ENCODE measurements around the gene TMEM131. TPM values are rescaled to one million over a fixed set of nuclear protein-coding genes. Genes with fewer than 3 reads are reported as not detected.
"Not testable (repeated sequence)": the region's sequence is repeated elsewhere in the genome, so short reads cannot be mapped to it uniquely, and the experiment has no call there.

TMEM131 gene
- total RNA-seq, 1 donor from 2014 or later: 59.4 TPM

DNA sequence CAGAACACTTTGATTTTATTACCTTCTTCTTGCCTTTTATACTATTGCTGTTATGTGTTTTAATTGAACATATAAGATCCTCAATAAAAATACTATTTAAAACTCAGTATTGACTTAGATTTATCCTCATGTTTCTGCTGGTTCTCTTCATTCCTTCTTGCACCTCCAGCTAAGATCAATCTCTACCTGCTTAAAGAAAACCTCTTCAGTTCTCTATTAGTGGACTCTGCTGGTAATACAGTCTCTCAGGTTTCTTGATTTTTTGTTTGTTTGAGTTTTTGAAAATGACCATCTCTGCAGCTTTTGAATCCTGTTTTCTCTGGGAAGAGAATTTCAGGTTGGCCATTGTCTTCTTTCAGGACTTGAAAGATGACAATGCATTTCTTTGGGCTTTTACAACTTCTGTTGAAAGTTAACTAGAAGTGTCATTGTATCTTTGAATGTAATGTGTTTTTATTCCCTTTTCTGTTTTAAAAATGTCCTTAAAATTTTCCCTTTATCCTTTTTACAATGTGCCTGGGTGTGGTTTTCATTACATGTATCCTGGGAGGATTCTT is 29.8 kb upstream of the TMEM131 start:
- TF ChIP-seq EZH2 (IDR thresholded peaks at IDR 0.05) (no peak), EZH2phosphoT487 (IDR thresholded peaks at IDR 0.05) (no peak)
- TF ChIP-seq, protein P1, sequence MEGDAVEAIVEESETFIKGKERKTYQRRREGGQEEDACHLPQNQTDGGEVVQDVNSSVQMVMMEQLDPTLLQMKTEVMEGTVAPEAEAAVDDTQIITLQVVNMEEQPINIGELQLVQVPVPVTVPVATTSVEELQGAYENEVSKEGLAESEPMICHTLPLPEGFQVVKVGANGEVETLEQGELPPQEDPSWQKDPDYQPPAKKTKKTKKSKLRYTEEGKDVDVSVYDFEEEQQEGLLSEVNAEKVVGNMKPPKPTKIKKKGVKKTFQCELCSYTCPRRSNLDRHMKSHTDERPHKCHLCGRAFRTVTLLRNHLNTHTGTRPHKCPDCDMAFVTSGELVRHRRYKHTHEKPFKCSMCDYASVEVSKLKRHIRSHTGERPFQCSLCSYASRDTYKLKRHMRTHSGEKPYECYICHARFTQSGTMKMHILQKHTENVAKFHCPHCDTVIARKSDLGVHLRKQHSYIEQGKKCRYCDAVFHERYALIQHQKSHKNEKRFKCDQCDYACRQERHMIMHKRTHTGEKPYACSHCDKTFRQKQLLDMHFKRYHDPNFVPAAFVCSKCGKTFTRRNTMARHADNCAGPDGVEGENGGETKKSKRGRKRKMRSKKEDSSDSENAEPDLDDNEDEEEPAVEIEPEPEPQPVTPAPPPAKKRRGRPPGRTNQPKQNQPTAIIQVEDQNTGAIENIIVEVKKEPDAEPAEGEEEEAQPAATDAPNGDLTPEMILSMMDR (IDR thresholded peaks at IDR 0.05): no peak
- no peak for DNase-seq (ENCODE audit: low spot score)
- no peak overlapping the region for H3K4me3 Mint-ChIP-seq
- peaks cover 8% of the 10 kb centered on the region for H3K9me3 Mint-ChIP-seq
- Histone ChIP-seq H3K27me3 (no peaks in the 10 kb centered on the region), H3K4me3 (no peak overlapping the region), H3K4me1 (peaks cover 24% of the 10 kb centered on the region), H3K79me2 (ENCODE audit: low read depth) (no peaks in the 10 kb centered on the region), H3K27ac (no peak overlapping the region), H2AFZ (replicated peaks) (no peak overlapping the region), H3K36me3 (no peaks in the 10 kb centered on the region), H3K9me3 (ENCODE audit: low read depth) (no peaks in the 10 kb centered on the region), H4K20me1 (ENCODE audit: low read depth) (no peaks in the 10 kb centered on the region), H3K9ac (no peak overlapping the region), H3K4me2 (no peak overlapping the region), H3F3A (ENCODE audit: low read depth) (peaks cover 18% of the 10 kb centered on the region)
- H3K27ac Mint-ChIP-seq: no peak overlapping the region
- H3K36me3 Mint-ChIP-seq: peaks cover 2% of the 10 kb centered on the region
- peaks cover 20% of the 10 kb centered on the region for H3K4me1 Mint-ChIP-seq
- H3K27me3 Mint-ChIP-seq (ENCODE audit: insufficient read depth, low read depth): peaks cover 2% of the 10 kb centered on the region

DNA sequence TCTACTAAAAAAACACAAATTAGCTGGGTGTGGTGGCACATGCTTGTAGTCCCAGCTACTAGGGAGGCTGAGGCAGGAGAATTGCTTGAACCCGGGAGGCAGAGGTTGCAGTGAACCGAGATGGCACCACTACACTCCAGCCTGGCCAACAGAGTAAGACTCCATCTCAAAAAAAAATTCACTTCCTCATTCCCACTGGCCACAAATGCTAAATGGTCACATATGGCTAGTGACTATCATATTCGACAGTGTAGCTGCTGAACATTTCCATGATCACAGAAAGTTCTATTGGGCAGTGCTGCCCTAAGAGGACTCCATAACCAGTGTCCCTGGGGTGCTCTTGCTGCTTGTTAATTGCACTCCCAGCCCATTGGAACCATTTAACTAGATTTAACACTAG is 26.3 kb upstream of the TMEM131 start:
- not testable (repeated sequence) for DNase-seq (ENCODE audit: low spot score); H3K9ac ChIP-seq; H4K20me1 ChIP-seq (ENCODE audit: low read depth); H2AFZ ChIP-seq (replicated peaks); H3K36me3 Mint-ChIP-seq; H3K36me3 ChIP-seq; H3K27ac ChIP-seq; H3K4me2 ChIP-seq; H3K4me1 Mint-ChIP-seq; H3K27me3 ChIP-seq; H3K27ac Mint-ChIP-seq; H3K4me3 ChIP-seq; H3K4me3 Mint-ChIP-seq; H3F3A ChIP-seq (ENCODE audit: low read depth); H3K4me1 ChIP-seq; H3K27me3 Mint-ChIP-seq (ENCODE audit: insufficient read depth, low read depth); H3K79me2 ChIP-seq (ENCODE audit: low read depth); H3K9me3 ChIP-seq (ENCODE audit: low read depth)
- peaks cover 11% of the 10 kb centered on the region for H3K9me3 Mint-ChIP-seq

DNA sequence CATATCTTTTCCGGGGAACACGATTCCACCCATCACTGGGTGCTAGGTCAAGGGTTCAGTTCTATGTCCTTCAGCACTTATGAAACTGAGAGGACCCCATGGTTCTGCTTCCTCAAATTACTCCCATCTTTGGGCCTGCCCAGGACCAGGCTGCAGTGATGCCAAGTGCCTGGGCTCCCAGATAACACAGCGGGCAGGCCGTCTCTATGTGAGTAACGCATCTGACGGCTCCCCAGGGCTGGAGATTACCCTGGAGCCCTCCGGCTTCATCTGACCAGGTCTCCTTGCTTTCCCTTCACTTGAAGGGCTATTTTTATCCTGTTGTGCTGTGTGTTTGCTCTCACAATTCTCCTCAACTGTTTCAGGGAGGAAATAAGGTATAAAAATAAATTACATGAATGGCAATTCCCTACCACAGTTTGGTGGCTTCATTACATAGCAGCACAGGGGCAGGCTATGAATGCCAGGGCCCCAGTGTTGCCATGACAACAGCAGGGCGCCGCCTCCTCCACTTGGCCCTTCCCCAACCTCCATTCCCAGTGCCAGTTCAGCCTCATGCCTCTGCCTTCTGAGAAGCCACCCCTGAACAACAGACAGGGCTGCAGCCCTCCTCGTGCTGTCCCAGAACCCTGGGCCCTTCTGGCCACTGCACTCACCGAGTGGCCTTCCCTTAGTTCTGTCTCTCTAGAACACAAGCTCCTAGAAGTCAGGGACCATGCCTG is 25.4 kb upstream of the TMEM131 start:
- Histone ChIP-seq H3K9ac (no peak overlapping the region), H3K4me2 (no peak overlapping the region), H3K27ac (no peak overlapping the region), H2AFZ (replicated peaks) (peak overlapping the region; percentile 26), H3K79me2 (ENCODE audit: low read depth) (no peaks in the 10 kb centered on the region), H3K9me3 (ENCODE audit: low read depth) (no peaks in the 10 kb centered on the region), H3K27me3 (no peaks in the 10 kb centered on the region), H4K20me1 (ENCODE audit: low read depth) (no peaks in the 10 kb centered on the region), H3K36me3 (no peaks in the 10 kb centered on the region), H3K4me3 (no peak overlapping the region), H3F3A (ENCODE audit: low read depth) (no peaks in the 10 kb centered on the region), H3K4me1 (no peaks in the 10 kb centered on the region)
- DNase-seq (ENCODE audit: low spot score): peak; percentile 48
- Mint-ChIP-seq H3K4me3 (no peak overlapping the region), H3K9me3 (peaks cover 11% of the 10 kb centered on the region), H3K27me3 (ENCODE audit: insufficient read depth, low read depth) (peaks cover 8% of the 10 kb centered on the region), H3K4me1 (peaks cover 8% of the 10 kb centered on the region), H3K36me3 (peaks cover 2% of the 10 kb centered on the region), H3K27ac (no peak overlapping the region)
- TF ChIP-seq, protein P1 (IDR thresholded peaks at IDR 0.05): no peak
- TF ChIP-seq EZH2 (IDR thresholded peaks at IDR 0.05) (no peak), EZH2phosphoT487 (IDR thresholded peaks at IDR 0.05) (no peak)

DNA sequence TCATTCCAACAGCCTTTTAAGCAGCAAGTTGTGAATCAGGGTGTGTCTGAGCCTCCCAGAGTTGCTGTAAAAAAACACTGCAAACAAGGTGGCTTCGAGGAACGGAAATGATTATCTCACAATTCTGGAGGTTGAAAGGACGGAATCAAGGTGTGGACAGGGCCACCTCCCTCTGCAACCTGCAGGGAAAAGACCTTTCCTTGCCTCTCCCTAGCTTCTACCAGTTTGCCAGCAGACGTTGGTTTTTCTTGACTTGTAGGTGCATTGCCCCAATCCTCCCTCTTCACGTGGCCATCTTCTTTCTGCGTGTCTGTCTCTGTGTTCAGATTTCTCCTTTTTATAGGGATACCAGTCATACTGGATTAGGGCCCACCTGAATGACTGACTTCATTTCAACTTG is 24.8 kb upstream of the TMEM131 start:
- H3K36me3 ChIP-seq: no peaks in the 10 kb centered on the region
- H3K9me3 ChIP-seq (ENCODE audit: low read depth): no peaks in the 10 kb centered on the region
- H3K27ac ChIP-seq: no peak overlapping the region
- H3K4me3 Mint-ChIP-seq: no peak overlapping the region
- no peaks in the 10 kb centered on the region for H3K79me2 ChIP-seq (ENCODE audit: low read depth)
- H3K36me3 Mint-ChIP-seq: peaks cover 2% of the 10 kb centered on the region
- no peaks in the 10 kb centered on the region for H3K27me3 ChIP-seq
- no peaks in the 10 kb centered on the region for H4K20me1 ChIP-seq (ENCODE audit: low read depth)
- TF ChIP-seq EZH2phosphoT487 (IDR thresholded peaks at IDR 0.05) (no peak), EZH2 (IDR thresholded peaks at IDR 0.05) (no peak)
- TF ChIP-seq, protein P1 (IDR thresholded peaks at IDR 0.05): no peak
- H3K27me3 Mint-ChIP-seq (ENCODE audit: insufficient read depth, low read depth): peaks cover 8% of the 10 kb centered on the region
- no peak overlapping the region for H3K9ac ChIP-seq
- no peak overlapping the region for H3K27ac Mint-ChIP-seq
- no peaks in the 10 kb centered on the region for H3F3A ChIP-seq (ENCODE audit: low read depth)
- no peaks in the 10 kb centered on the region for H3K4me1 ChIP-seq
- H3K4me2 ChIP-seq: no peak overlapping the region
- DNase-seq (ENCODE audit: low spot score): no peak
- H3K9me3 Mint-ChIP-seq: peaks cover 11% of the 10 kb centered on the region
- no peak overlapping the region for H3K4me3 ChIP-seq
- no peak overlapping the region for H2AFZ ChIP-seq (replicated peaks)
- peaks cover 8% of the 10 kb centered on the region for H3K4me1 Mint-ChIP-seq
